NCI-H1436 (cell line): ENCODE results near the gene FADS1.

Experiments used
- DNase-seq: peaks from one replicate; lab custom pipeline; 2025; lab: John Stamatoyannopoulos, UW

The FADS1 gene

GRCh38 chr11:61826930-61827570 is 10.2 kb upstream of the FADS1 start:
- DNase-seq: no peak

- DNase-seq: no peak
Observed at GRCh38 chr11:61820174-61820573, 3.4 kb upstream of the FADS1 start.

- DNase-seq: no peak
Observed at GRCh38 chr11:61817471-61818202, 834 bp upstream of the FADS1 start.

GRCh38 chr11:61815790-61816735 is 740 bp downstream of the FADS1 start:
- peak; percentile 56 for DNase-seq

GRCh38 chr11:61814958-61815789 is 1.6 kb downstream of the FADS1 start:
- peak; percentile 77 for DNase-seq

GRCh38 chr11:61814247-61814957 is 2.4 kb downstream of the FADS1 start:
- DNase-seq: peak; percentile 49

GRCh38 chr11:61812736-61813411 is 3.9 kb downstream of the FADS1 start:
- no peak for DNase-seq

- no peak for DNase-seq
Observed at GRCh38 chr11:61811831-61812230, 5.0 kb downstream of the FADS1 start.

- DNase-seq: no peak
Observed at GRCh38 chr11:61810671-61811175, 6.1 kb downstream of the FADS1 start.

- DNase-seq: no peak
Observed at GRCh38 chr11:61806785-61807184, 10.0 kb downstream of the FADS1 start.

- no peak for DNase-seq
Observed at GRCh38 chr11:61805146-61805545, 11.7 kb downstream of the FADS1 start.

GRCh38 chr11:61803889-61804647 is 12.7 kb downstream of the FADS1 start:
- no peak for DNase-seq

- DNase-seq: no peak
Observed at GRCh38 chr11:61802605-61803004, 14.2 kb downstream of the FADS1 start.

- no peak for DNase-seq
Observed at GRCh38 chr11:61800331-61801281, 16.2 kb downstream of the FADS1 start.

GRCh38 chr11:61799665-61800284 is 17.0 kb downstream of the FADS1 start:
- DNase-seq: no peak

- DNase-seq: peak; percentile 53
Observed at GRCh38 chr11:61797263-61797944, 19.4 kb downstream of the FADS1 start.

- no peak for DNase-seq
Observed at GRCh38 chr11:61795876-61796526, 20.8 kb downstream of the FADS1 start.
